NB4 (cell line): ENCODE results near the gene GJA1.

Experiments
- MAX ChIP-seq: IDR thresholded peaks from 2 replicates; pipeline ENCODE4 v1.6.1; 2011; ENCODE audit warnings: low read depth, low read length
- POLR2A ChIP-seq: IDR thresholded peaks from 2 replicates; pipeline ENCODE4 v1.6.1; 2011; ENCODE audit warnings: mild to moderate bottlenecking; ENCODE audit not compliant: insufficient read length; ENCODE audit errors: extremely low read depth

- TF ChIP-seq POLR2A (no peak), MAX (no peak)
These were observed 17.1 kb upstream of the GJA1 start for GRCh38 chr6:121418346-121418745.
